ENCODE data around the gene SLC39A9.

Gene SLC39A9

DNA sequence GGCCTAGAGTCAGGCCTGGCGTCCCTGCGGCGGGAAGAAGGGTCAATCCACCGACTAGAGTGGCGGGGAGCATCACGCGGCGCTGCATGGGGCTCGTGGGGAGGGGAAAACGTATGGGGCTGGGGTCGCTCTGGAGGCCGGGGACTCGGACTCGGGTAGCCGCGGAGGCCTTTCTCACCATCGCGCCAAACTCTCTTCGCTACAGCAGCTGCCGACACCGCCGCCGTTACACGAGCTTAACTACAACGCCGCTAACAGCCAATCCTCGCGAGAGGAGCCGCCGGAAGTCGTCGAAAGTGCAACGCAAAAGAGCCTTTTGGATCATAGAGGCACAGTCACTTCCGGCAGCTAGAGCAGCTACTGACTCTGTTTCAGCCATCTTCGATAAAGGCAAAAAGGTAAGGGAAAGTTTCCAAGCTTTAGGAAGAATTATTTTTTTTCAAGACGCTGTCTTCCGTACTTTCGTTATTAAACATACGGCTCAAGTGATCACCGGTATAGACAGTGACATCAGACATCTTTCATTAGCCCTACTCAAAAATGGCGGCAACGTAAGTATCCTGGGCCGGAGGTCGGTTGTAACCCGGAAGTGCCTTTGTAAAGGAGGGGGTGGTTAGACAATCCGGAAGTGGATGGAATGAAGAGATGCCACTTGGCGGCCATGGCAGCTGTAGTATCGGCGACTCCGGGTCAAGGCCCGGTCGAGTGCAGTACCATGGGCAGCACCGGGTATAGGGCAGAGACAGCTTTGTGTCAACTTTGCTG, at the start of gene SLC39A9, which contains the start of gene ERH:
TSS of gene SLC39A9 (plus strand) at position 640 of the 765 bp plus-strand sequence. CDS start 678 bp downstream, outside the sequence.
TSS of gene ERH (minus strand) at position 247 of the 765 bp plus-strand sequence. CDS start at position 181, 66 bp downstream.
- DNase-seq (ENCODE audit: low read depth), result peak; percentile 90

- DNase-seq (ENCODE audit: low read depth), result no peak
Observed at GRCh38 chr14:69349091-69349777, 49.3 kb upstream of the SLC39A9 start.

DNA sequence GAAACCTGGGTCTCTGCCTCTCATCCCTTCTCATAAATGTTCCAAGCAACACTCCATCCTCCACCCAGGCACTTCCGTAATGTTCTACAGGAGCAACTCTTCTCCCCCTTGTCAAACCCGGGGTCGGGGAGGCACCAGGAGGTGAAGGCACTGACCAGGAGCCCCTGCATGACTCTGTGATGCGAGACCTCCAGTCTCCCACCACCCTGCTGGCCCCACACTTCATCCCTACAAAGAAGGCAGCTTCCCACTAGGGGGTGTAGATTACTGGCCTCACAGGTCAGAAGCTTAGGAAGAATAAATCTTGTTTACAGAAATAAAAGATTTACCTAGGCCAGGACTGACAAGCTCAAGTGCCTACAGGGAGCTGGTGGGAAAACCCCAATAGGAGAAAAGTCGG, 47.6 kb upstream of the SLC39A9 start:
- no peak for DNase-seq (ENCODE audit: low read depth)

DNA sequence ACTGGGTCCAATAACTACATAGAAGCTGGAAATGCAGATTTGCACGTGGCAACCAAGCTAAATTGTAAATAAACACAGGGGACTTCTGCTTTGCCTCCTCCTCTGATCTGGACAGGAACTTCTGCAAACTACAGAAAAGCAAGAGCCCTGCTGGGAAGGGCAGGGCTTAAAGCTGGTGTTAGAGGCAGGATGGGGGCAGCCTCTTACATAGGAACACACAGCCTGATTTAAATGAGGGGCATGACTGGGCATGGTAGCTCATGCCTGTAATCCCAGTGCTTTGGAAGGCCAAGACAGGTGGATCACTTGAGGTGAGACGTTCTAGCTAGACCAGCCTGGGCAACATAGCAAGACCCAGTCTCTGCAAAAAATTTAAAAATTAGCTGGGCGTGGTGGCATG, 47.1 kb upstream of the SLC39A9 start:
- no peak for DNase-seq (ENCODE audit: low read depth)

DNA sequence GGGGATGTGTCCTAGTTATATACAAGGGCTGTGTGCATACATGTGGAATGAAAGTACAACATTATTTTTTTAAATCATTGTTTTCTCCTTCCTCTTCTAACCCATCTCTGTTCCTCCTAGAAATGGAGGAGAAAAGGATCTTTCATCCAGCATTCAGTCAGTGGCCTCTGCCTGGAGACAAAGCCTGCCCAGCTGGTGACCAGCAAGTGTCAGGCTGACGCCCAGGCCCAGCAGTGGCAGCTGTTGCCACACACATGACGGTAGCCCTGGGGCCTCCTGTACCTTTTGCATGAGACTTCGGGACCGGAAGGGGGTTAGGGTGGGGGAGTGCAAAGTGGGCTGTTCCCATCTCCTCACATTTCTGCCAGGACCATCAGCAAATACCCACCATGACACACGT, 46.6 kb upstream of the SLC39A9 start:
- DNase-seq (ENCODE audit: low read depth), result no peak

DNA sequence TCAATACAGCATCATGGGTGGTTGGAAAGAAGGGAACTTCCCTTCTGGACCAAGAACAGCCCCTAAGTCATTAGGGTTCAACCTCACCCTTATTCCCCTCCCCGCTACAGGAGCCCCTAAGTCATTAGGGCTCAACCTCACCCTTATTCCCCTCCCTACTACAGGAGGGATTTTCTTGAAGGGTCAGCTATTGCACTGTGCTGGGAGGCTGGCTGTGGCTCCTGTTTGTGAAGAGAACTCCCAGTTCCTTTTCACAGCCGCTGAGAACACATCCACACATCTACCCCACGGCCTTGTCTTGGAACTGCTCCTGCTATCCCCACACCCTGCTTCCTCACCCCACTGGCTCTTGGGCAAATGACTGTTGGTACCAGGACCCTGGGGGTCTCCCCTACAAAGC, 45.3 kb upstream of the SLC39A9 start:
- DNase-seq (ENCODE audit: low read depth), result no peak

GRCh38 chr14:69354383-69355153, 43.9 kb upstream of the SLC39A9 start:
- DNase-seq (ENCODE audit: low read depth), result peak; percentile 48

GRCh38 chr14:69355154-69355597, 43.3 kb upstream of the SLC39A9 start:
- DNase-seq (ENCODE audit: low read depth), result no peak

DNA sequence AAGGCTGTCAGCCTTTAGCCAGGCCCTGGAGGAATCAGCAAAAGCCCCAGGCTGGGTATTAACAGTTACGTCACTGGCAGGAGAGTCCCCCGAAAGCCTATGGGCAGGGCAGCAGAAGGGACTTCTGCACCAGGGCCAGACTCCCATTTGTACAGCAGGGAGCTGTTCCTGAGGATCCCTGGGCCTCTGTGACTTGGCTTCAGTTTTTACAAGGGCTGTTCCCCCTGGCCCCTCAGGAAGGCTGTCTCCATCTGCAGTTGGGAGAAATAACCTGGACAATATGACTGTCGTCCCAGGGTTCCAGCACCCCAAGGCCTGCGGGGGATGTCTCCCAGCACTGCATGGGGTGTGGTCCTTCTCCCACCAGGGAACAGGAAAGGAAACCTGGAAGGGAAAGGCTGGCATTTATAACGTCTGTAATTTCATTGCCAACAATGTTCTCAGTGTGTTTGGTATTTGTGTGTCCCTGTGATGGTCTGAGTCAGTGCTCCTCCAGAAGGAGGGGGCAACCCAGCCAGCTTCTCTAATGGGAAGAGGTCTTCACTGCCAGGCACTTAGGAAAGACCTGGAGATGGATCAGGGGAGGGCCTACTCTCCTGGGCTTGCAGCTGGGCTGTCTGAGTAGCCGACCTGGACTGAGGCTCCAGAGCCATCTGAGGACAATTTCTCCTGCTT, 42.7 kb upstream of the SLC39A9 start:
- no peak for DNase-seq (ENCODE audit: low read depth)

- DNase-seq (ENCODE audit: low read depth), result no peak
Observed at GRCh38 chr14:69356903-69357543, 41.5 kb upstream of the SLC39A9 start.

- DNase-seq (ENCODE audit: low read depth), result no peak
Observed at GRCh38 chr14:69357544-69358200, 40.8 kb upstream of the SLC39A9 start.

DNA sequence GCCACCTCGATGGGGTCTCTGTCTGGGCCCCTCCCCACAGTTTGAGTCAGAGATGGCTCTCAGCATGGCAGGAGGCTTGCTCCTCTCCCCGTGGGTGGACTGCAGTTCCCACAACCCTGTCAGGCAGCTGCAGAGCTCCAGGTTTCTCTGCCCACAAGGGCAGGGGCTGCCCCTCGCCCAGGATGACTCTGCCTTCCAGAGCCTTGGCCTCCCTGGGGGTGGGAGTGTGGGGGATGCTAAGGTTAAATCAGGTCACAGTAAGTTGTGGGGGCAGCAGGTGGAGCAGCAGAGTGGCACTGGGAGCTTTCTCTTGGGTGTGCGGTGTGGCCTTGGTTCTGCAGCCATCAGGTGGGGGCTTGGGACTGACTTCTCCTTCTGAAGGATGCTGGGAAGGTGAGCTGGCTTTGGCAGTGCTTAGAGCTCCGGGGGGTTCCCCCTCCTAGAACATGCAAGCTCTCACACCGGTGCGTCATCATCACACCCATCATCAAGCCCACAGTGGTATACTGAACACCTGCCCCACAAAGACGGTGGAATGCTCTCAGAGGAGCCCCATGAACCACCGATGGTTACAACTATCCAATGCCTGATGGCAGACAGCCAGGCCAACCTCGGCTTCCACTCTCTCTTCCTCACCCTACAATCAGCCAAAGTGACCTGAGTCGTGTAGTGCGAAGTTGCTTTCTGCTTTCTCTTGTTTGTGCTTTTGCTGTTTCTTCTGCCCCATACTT, 40.1 kb upstream of the SLC39A9 start:
- DNase-seq (ENCODE audit: low read depth), result peak; percentile 2

DNA sequence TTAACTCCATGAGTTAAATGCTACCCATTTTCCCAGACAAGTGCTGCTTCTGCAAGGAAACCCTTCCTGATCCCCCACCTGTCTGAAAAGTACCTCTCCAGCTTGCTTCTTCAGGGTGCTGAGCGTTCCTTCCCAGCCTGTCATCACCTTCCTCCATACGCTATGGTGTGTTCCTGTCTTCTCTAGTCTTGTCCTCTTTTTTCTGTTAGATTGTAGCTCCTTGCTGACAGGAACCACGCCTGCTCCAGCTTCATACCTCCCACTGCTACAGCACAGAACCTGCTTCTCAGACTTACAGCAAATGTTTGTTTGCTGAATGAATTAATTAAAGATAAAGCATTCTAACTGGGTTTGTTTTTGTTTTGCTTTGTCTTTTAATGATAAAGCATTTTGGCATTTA, 39.5 kb upstream of the SLC39A9 start:
- DNase-seq (ENCODE audit: low read depth), result no peak

DNA sequence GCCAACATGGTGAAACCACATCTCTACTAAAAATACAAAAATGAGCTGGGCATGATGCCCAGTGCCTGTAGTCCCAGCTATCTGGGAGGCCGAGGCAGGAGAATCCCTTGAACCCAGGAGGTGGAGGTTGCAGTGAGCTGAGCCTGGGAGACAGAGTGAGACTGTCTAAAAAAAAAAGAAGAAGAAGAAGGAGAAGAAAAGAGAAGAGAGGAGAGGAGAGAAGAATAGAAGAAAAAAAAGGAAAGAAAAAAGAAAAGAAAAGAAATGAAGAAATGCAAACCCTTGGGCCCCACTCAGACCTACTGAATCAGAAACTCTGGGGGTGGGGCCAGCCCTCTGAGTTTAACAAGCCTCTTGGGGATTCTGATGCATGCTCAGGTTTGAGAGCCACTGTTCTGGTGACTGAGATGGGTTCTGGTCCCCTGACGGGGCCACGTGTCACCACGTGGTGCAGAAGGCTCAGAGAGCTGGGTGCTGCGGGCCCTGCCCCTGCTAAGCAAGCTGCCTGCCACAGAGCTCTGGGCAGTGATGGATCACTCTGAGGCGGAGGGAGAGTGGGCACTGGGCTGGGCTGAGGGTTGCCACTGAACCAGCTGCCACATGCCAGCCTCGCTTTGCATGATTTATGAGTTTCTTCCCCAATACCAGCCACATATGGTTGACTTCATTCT, 37.9 kb upstream of the SLC39A9 start:
- no peak for DNase-seq (ENCODE audit: low read depth)

DNA sequence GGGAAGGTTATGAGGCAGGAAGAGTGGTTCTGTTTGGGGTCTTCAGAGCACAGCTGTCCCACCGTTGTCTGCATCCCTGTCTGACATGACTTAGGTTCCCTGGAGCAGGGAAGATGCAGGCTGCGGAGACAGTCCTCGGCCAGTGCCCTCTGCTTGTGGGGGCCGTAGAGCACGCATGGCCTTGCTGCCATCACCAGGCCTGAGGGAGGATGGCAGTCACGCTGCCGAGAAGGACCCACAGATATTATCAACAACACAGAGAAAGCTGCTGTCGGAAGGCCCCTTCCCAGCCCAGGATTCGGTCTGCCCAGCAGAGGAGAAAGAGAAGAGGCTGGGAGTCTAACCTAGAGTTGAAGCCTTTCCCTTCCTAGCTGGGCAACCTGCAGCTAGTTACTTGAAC, 35.4 kb upstream of the SLC39A9 start:
- no peak for DNase-seq (ENCODE audit: low read depth)

- no peak for DNase-seq (ENCODE audit: low read depth)
Observed at GRCh38 chr14:69363964-69364363, 34.5 kb upstream of the SLC39A9 start.

- no peak for DNase-seq (ENCODE audit: low read depth)
Observed at GRCh38 chr14:69364378-69364777, 34.1 kb upstream of the SLC39A9 start.

GRCh38 chr14:69366069-69366468, 32.4 kb upstream of the SLC39A9 start:
- DNase-seq (ENCODE audit: low read depth), result no peak

GRCh38 chr14:69366761-69367160, 31.7 kb upstream of the SLC39A9 start:
- no peak for DNase-seq (ENCODE audit: low read depth)

GRCh38 chr14:69368381-69368780, 30.1 kb upstream of the SLC39A9 start:
- no peak for DNase-seq (ENCODE audit: low read depth)

Measured in stimulated activated CD4-positive, alpha-beta T cell treated with anti-CD3 and anti-CD28 coated beads, Interleukin-2, amount 100 ng/mL, for 4 hours (primary cell).